ENCODE results near the gene GAGE10.

DNA sequence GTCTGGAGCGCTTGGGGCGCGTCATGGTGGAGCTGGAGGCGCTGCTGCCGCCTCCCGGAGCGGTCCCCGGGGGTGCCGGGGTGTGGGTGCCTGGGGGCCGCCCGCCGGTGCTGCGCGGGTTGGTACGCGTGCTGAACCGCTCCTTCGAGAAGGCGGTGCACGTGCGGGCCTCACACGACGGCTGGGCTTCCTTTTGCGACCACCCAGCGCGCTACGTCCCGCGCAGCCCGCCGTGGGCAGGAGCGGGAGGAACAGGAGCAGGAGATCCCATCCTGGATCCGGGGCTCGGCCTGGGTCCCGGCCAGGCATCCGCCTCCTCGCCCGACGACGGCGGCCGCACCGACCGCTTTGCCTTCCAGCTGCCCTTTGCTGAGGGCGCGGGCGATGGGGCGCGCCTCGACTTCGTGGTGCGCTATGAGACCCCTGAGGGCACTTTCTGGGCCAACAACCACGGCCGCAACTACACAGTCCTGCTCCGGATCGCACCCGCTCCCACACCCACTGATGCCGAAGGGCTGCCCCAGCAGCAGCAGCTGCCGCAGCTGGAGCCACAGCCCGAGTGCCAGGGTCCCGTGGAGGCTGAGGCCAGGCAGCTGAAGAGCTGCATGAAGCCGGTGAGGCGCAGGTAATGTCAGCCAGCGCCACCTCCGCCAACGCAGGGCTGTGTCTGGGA lies 33.1 kb upstream of the GAGE10 start:
- TF ChIP-seq CTCF (IDR thresholded peaks at IDR 0.05) (no peak), POLR2AphosphoS5 (IDR thresholded peaks at IDR 0.05) (no peak), POLR2A (IDR thresholded peaks at IDR 0.05) (no peak)
